SHP77 (cell line): ENCODE data around the gene KDM3B.
"Not testable (repeated sequence)": the region's sequence is repeated elsewhere in the genome, so short reads cannot be mapped to it uniquely, and the experiment has no call there.

ENCODE experiments used
- DNase-seq, 2 experiments: peaks; one replicate each; lab custom pipeline; 2025; lab: John Stamatoyannopoulos, UW

The KDM3B gene

GRCh38 chr5:138352071-138352721, at the start of gene KDM3B:
KDM3B (plus strand) TSS chr5:138352685; CDS start chr5:138352796, 111 bp downstream.
- DNase-seq: peak; percentile 60 to 72

- no peak for DNase-seq
These were observed 49.1 kb upstream of the KDM3B start for GRCh38 chr5:138303372-138303771.

GRCh38 chr5:138305797-138306196, 46.7 kb upstream of the KDM3B start:
- peak; percentile 59 to 92 for DNase-seq

GRCh38 chr5:138315751-138316278, 36.7 kb upstream of the KDM3B start:
- DNase-seq: no peak

- DNase-seq: no peak
These were observed 36.1 kb upstream of the KDM3B start for GRCh38 chr5:138316355-138316754.

- DNase-seq: not testable (repeated sequence)
These were observed 34.3 kb upstream of the KDM3B start for GRCh38 chr5:138318211-138318610.

- DNase-seq: no peak
These were observed 21.6 kb upstream of the KDM3B start for GRCh38 chr5:138330813-138331448.

- DNase-seq: peak; percentile 99 to 100
These were observed 20.8 kb upstream of the KDM3B start, which contains the start of gene CDC25C for GRCh38 chr5:138331449-138332368. CDC25C (minus strand) TSS chr5:138331804; CDS start chr5:138331180, 624 bp downstream.

- DNase-seq: no peak
These were observed 17.5 kb upstream of the KDM3B start for GRCh38 chr5:138334867-138335447.

- DNase-seq: peak; percentile 80 to 88
These were observed 15.4 kb upstream of the KDM3B start for GRCh38 chr5:138336952-138337684.

GRCh38 chr5:138337685-138338410, 14.6 kb upstream of the KDM3B start, which contains the start of gene FAM53C:
FAM53C (plus strand) TSS chr5:138338266; CDS start chr5:138341336, 3,070 bp downstream.
- DNase-seq: peak; percentile 86 to 88

GRCh38 chr5:138338411-138339090, 13.9 kb upstream of the KDM3B start:
- DNase-seq: no peak

- no peak for DNase-seq
These were observed 13.4 kb upstream of the KDM3B start for GRCh38 chr5:138339091-138339456.

- DNase-seq: no peak
These were observed 13.0 kb upstream of the KDM3B start for GRCh38 chr5:138339464-138339863.

- DNase-seq: no peak
These were observed 12.5 kb upstream of the KDM3B start for GRCh38 chr5:138340008-138340407.

GRCh38 chr5:138344887-138345622, 7.4 kb upstream of the KDM3B start:
- DNase-seq: no peak

GRCh38 chr5:138346889-138347288, 5.6 kb upstream of the KDM3B start:
- no peak for DNase-seq

- DNase-seq: no peak
These were observed 2.5 kb upstream of the KDM3B start for GRCh38 chr5:138349852-138350562.

GRCh38 chr5:138350563-138350890, 2.0 kb upstream of the KDM3B start:
- no peak for DNase-seq
